Caki2 (cell line): Measurements from ENCODE around the gene ERC2. TPM values are rescaled to one million over a fixed set of nuclear protein-coding genes. Genes with fewer than 3 reads are reported as not detected.
A peak's percentile ranks its signal among the peaks of the same experiment; 100 is the strongest.

Experiments
- DNase-seq: peaks from one replicate; pipeline ENCODE4 v3.0.0-alpha.2; 2015; ENCODE audit warnings: low read depth
- in situ Hi-C: cut with HindIII; loops from 2 replicates; pipeline ENCODE4 v1.10.0; 2016; ENCODE audit warnings: low sequenced_read_pairs, low pct_unique_long_range_greater_than_20kb, mixed read lengths
- total RNA-seq: library from RNA; depleted of rRNA; stranded (reverse); fragments of >200 nt; shearing (Covaris generic); gene quantifications from 2 replicates; pipeline ENCODE4 v1.2.3, GENCODE V29; 2014; ENCODE audit warnings: low replicate concordance

Gene ERC2
- total RNA-seq, 1 experiment from 2014 or later, result not detected

DNA sequence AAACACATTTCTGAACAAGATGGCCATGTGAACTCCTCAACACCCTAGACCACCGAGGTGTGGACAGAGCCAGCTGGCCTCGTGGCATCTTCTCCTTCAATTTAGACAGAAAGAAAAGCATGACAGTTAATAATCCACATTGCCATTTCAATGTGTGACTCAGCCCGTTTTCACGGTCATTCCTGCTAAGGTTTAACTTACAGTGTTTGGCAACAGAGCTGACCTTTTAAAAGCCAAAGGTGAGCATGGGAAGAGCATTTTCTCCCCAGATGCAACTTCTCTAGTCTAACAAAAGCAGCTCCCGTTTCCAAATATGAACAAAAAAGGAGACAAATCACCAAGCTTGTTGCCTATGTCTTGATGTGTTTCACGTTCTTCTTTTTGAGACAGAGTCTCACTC lies 563.6 kb downstream of the ERC2 start:
- peak; percentile 1 for DNase-seq
- in situ Hi-C loops, result no loop called here

GRCh38 chr3:55903680-55904079 lies 564.6 kb downstream of the ERC2 start:
- in situ Hi-C loops, result no loop called here
- DNase-seq, result no peak

DNA sequence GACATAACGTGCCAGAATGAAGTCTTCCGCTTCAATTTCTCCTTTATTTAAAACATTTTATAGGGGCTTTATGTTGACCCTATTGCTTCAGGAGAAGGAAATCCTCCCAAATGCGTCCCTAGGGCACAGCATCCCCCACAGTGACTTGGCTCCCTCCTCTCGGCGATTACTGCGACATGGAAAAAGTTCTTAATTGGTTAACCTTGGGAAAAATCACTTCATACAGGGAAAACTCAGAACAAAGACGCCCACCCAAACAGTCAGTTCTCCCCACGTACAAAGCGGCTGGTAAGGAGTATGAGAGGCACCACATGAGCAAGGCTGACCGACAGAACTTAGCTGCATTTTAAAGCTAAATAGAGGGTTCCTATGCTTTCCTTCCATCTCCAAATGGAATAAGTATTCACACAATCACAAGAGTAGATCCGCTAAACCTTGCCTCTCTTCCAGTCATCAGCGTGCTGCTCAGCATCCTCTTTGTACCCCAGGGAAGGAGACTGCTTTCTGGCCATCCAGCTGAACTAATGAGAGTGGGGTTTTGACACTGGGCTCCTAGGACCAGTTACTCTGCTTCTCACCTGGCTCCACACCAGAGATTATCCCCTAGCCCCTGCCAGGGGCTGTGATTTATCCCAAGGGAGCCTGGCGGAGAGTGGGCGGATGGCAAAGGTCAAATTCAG lies 565.9 kb downstream of the ERC2 start:
- no peak for DNase-seq
- in situ Hi-C loops, result no loop called here

GRCh38 chr3:55899887-55900286 lies 568.4 kb downstream of the ERC2 start:
- in situ Hi-C loops, result no loop called here
- DNase-seq, result no peak

GRCh38 chr3:55897573-55898224 lies 570.6 kb downstream of the ERC2 start:
- peak; percentile 9 for DNase-seq
- in situ Hi-C loops, result no loop called here

GRCh38 chr3:55895897-55896566 lies 572.2 kb downstream of the ERC2 start:
- DNase-seq, result no peak
- in situ Hi-C loops, result no loop called here

DNA sequence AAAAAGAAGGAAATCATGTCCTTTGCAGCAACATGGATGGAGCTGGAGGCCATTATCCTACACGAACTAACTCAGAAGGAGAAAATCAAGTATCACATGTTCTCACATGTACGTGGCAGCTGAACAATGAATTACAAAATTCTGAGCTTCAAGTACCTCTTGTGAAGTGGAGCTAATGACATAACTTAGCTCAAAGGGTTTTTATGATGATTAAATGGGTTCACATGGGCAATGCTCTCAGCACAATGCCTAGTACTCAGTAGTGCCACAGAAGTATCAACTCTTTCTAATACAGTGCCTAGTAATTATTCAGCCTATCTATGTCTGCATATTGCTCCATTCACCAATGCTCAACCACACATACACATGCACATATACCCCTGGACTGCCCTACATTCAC lies 573.7 kb downstream of the ERC2 start:
- no peak for DNase-seq
- in situ Hi-C loops, result no loop called here

GRCh38 chr3:55893045-55893664 lies 575.1 kb downstream of the ERC2 start:
- DNase-seq, result no peak
- in situ Hi-C loops, result no loop called here

DNA sequence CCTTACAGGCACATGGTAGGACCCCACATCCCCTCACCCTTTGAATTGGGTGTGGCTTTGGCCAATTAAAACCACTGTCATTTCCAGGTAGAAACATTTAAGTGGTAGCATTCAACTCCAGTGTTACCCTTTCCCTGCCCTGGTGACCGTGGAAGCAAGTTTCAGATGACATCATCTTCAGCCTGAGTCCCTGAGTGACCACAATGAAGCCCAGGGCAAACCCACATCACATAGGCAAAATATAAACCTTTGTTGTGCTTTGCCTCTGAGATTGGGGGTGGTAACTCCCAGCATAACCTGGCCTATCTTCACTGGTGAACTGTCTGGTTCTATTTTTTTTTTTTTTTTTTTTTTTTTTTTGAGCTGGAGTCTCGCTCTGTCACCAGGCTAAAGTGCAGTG lies 577.2 kb downstream of the ERC2 start:
- in situ Hi-C loops, result no loop called here

DNA sequence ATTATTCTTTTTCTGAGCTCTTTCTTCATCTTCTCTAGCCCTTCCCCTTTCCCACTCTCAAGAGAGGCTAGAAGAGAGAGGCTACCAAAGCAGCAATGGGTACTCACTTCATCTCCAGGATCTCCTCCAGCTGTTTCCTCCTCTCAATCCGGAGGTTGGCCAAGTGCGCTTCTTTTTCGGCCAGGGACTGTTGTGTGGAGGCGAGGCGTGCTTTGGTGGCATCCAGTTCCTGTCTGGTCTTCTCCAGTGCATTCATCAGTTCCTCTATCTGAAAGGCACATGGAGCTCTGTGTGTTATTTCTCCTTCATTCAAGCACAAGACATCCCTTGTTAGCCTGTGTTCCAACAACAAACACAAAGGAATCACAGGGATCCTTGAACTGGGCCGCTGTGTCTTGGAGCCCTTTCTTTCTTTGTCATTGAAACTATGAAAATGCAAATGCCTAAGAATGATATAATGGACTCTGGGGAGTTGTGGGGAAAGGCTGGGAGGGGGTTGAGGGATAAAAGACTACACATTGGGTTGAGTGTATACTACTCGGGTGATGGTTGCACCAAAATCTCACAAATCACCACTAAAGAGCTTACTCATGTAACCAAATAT lies 579.9 kb downstream of the ERC2 start:
- DNase-seq, result no peak
- in situ Hi-C loops, result no loop called here

More for the DNA sequence above, 577.2 kb downstream of the ERC2 start:
- no peak for DNase-seq

GRCh38 chr3:55885721-55886120 lies 582.5 kb downstream of the ERC2 start:
- DNase-seq, result no peak
- in situ Hi-C loops, result no loop called here

- DNase-seq, result no peak
- in situ Hi-C loops, result no loop called here
Measured at GRCh38 chr3:55884491-55885285, 583.6 kb downstream of the ERC2 start.

- in situ Hi-C loops, result no loop called here
- DNase-seq, result no peak
Measured at GRCh38 chr3:55884066-55884465, 584.2 kb downstream of the ERC2 start.

- DNase-seq, result no peak
- in situ Hi-C loops, result no loop called here
Measured at GRCh38 chr3:55882006-55882405, 586.3 kb downstream of the ERC2 start.

DNA sequence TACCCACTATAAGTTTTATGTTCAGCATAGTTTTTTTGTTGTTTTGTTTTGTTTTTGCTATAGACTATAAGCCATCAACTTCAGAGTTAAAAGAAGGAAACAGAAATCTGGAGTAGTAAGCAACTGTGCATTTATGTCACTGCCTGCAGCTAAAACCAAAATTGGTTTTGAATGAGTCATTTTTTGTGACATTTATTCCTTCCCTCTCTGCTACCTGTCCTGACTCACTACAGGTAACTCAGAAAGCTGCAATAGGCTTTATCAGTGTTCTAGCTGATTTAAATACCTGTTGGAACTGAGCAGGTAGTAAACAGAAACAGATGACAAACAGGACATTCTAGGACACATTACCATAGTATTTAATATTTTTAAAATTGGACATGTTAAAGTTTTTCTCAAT lies 587.9 kb downstream of the ERC2 start:
- in situ Hi-C loops, result no loop called here
- no peak for DNase-seq

- no peak for DNase-seq
Measured at GRCh38 chr3:55879901-55880331, 588.4 kb downstream of the ERC2 start.

GRCh38 chr3:55877703-55878102 lies 590.6 kb downstream of the ERC2 start:
- DNase-seq, result no peak
- in situ Hi-C loops, result no loop called here

More at GRCh38 chr3:55879901-55880331, 588.4 kb downstream of the ERC2 start:
- in situ Hi-C loops, result no loop called here

- in situ Hi-C loops, result no loop called here
- DNase-seq, result no peak
Measured at GRCh38 chr3:55876560-55876959, 591.7 kb downstream of the ERC2 start.
